HL-60/S4 (cell line): ENCODE data around the gene SLC35G2.
"Not testable (repeated sequence)": the region's sequence is repeated elsewhere in the genome, so short reads cannot be mapped to it uniquely, and the experiment has no call there.

Experiments used
- in situ Hi-C: fragments of 300-500 bp; cut with MboI; formaldehyde crosslinking; loops from 2 replicates; pipeline ENCODE4 v1.14.3; 2022; ENCODE audit warnings: low sequenced_read_pairs

SLC35G2 gene

DNA sequence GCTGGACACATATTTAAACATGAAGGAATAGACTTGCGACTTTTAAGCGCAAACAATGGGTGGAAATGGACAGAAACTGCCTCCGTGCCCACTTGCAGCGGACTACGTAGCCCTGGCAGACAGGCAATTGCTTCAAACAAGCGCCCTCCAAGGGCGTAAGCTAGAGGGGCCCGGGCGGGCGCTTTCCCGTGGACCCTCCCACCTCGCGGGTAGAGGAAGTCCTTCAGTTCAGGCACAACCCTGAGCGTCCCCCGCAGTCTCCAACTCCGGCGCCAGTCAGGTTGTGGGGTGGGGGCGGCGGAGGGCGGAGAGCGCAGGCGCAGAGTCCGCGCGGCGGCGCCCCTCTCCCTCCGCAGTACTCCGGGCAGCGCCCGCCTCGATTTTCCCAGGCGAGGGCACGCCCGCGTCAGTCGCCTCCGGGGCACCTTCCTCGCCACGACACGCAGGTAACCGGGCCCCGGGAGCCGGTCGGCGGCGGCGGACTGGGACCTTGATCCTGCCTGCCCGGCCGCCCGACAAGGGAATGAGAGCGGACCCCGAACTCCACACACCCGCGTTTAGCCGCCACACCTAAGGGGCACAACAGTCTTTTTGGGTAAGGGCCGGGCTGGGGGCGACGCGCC lies at the start of gene SLC35G2:
Gene SLC35G2 (plus strand): TSS at position 358 of the 623 bp plus-strand sequence. CDS start 35,335 bp downstream, outside the sequence.
- in situ Hi-C loops, result no loop called here

- in situ Hi-C loops, result no loop called here
Observed at GRCh38 chr3:136772709-136773108, 46.2 kb upstream of the SLC35G2 start.

DNA sequence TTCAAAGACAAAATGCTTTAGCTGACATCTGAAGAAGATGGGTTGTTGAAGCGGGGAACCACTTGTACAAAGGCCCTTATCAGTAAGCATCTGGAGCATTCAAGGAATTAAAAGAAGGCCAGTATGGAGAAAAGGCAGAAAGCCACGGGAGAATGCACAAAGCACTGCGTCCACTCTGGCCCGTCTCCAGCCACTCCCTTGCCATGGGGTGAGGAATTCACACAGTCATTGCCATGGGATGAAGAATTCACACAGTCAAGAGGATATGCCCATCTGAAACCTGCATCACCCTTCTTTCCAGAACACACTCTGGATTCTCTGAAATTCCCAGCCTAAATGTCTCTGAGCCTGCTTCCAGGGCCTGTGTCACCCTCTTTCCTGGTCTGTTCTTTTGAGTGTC lies 40.1 kb upstream of the SLC35G2 start:
- in situ Hi-C loops, result no loop called here

GRCh38 chr3:136780741-136781140 lies 38.2 kb upstream of the SLC35G2 start:
- in situ Hi-C loops, result no loop called here

- in situ Hi-C loops, result no loop called here
Observed at GRCh38 chr3:136783708-136784191, 35.2 kb upstream of the SLC35G2 start.

DNA sequence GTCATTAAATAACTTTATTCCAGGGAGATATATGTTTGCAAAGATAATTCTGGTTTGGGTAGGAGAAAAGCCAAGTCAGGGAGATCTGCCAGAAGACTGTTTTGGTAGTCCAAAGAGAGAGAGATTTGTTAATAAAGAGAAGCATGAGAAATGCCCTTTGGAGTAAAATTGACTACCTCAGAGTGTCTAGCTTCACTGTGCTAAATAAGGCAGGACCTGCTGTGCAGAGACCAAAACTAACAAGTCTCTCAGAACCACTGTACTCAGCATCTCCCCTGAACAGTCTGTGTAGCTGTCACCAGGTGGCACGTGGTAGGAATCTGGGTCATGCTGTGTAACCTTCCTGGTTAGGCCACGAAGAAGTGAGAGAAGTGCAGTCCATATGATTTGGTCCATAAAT lies 31.6 kb upstream of the SLC35G2 start:
- in situ Hi-C loops, result no loop called here

- in situ Hi-C loops, result no loop called here
Observed at GRCh38 chr3:136788154-136788553, 30.8 kb upstream of the SLC35G2 start.

DNA sequence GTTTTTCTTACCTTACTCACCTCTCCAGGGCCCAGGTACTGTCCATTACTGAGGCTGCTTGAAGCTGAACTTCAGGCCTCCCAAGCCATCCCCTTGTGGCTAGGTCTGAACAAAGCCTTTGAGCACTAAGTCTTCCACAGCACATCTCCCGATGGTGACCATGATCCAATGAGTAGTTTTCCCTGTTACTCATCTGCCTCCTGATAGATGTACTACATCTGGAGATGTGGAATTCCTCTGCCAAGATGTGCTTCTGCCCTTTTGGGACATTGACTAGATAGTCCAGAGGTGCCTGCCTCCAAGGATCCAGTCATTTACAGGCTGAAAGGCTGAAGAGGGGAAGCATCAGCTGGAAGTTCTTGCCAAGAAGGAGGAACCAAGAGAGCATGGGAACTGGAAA lies 28.9 kb upstream of the SLC35G2 start:
- in situ Hi-C loops, result no loop called here

- in situ Hi-C loops, result no loop called here
Observed at GRCh38 chr3:136790786-136791185, 28.1 kb upstream of the SLC35G2 start.

DNA sequence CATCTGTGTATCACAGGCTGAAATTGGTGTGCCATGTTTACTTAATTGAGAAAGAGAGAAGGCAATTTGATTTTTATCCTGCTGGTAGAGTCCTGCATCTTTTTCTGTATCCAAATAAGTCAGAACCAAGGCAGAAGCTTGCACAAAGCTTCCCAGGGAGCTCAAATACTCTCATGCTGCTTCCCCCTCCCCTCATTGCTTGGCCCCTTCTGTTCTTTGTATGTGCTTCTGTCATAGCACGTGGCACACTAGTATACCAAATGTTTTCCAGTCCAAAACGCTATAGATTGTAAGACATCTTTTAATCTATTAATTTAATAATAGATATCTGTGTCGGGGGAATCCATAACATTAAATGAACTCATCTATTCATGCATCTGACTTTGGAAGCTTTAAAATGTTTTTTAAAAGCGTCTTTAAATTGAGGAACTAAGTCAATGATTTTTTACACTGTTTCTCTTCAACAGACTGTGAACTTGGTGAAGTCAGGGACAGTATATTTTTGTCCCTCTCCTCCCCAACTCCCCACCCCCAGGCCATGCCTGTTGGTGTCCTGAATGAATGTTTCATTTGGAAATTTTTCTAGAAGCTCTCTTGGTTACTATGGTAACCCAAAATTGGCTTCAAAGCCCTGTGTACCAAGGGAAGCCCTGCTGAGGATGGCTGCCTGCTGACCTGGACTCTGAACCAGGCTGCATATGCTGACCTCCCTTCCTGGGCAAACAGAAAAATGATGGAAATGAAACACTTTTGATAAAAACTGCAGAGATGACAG lies 26.2 kb upstream of the SLC35G2 start:
- in situ Hi-C loops, result no loop called here

DNA sequence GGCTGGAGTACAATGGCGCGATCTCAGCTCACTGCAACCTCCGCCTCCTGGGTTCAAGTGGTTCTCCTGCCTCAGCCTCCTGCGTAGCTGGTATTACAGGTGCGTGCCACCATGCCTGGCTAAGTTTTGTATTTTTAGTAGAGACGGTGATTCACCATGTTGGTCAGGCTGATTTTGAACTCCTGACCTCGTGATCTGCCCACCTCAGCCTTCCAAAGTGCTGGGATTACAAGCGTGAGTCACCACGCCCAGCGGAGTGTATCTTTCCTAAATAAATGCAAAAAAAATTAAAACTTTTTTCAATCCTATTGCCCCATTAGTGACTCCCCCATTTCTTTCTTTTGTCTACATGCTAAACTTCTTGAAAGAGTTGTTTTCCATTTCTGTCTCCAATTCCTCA lies 17.8 kb upstream of the SLC35G2 start:
- in situ Hi-C loops, result not testable (repeated sequence)

DNA sequence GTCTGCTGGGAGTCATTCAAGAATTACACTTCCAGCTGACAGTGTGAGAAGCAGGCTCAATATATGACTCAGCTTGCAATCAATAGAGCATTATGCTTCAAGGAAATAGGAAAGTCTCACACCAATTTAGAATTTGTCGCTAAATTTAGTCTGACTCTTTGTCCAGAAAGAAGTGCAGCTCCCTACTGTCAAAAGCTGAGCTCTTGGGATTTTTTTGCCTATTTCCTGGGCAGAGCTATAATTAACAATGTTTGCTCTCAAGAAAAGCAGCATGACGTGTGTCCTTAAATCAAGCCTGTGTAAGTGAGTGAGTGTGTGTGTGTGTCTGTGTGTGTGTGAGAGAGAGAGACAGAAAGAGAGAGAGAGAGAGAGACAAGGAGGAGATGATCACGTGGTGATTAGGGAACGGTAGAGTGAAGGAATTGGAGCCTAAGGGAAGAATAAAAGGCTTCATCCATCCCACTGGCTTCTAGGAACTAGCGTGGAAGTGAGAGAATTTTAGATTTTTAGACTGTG lies 16.4 kb upstream of the SLC35G2 start:
- in situ Hi-C loops, result no loop called here

DNA sequence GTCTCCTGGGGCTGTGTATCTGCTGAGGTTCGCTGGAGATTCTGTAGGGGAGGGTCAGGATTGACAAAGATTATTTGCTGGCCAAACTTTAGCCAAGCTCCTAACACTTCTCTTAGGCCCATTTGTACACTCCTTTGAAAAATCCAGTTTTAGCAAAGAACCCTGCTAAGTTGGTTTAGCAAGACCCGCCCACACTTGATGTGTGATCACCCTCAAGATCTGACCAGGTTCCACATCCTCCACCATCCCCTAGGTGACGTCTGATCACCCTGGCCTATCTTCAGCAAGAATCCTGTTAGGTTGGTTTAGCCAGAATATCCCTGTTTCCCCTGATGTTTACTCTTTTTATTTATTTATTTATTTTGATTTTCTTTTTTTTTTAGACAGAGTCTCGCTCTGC lies 14.8 kb upstream of the SLC35G2 start:
- in situ Hi-C loops, result no loop called here

DNA sequence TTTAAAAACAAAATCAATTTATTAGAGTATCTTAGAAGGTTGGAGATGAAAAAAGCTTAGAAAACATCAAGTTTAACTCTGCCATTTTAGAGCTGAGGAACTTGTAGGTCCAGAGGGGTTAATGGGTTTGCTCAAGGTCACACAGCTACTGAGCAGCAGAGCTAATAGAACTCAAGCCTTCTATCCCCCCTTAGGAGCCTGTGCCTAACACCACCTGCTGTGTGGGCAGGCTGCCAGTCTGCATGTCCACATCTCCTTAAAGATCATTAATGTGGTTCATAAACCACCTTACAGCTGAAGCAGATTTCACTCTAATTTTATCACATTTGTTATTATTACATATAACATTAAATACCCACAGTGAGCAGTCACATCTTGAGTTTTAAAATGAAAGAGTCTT lies 14.1 kb upstream of the SLC35G2 start:
- in situ Hi-C loops, result no loop called here

GRCh38 chr3:136805795-136806194 lies 13.1 kb upstream of the SLC35G2 start:
- in situ Hi-C loops, result no loop called here

- in situ Hi-C loops, result no loop called here
Observed at GRCh38 chr3:136811701-136812100, 7.2 kb upstream of the SLC35G2 start.

- in situ Hi-C loops, result no loop called here
Observed at GRCh38 chr3:136817448-136817847, 1.5 kb upstream of the SLC35G2 start.

DNA sequence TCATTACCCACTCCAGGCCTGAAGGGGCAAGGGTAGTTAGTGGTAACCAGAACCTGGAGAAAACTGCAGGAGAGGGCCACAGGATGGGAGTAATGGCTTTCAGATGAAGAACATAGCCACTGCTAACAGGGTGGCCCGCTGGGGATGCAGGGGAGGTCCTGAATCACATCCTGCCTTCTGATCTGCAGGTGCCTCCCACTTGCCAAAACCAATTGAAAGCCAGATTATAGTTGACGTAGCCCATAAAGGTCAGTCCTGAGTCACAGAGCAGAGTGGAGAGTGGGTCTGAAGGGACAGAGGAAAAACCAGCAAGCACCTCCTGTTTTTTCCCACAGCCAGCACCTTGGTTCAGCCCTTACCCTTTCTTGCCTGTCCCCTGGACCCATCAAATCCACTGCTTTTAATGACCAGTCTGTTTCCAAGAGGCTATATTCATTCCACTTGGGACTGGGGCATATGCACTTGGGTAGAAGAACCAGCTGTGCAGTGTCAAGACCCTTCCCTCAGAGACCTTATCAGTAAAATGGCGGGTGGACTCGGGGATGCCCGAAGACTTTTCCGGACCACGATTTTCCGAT lies 646 bp upstream of the SLC35G2 start:
- in situ Hi-C loops, result no loop called here

GRCh38 chr3:136819392-136819730 lies 435 bp downstream of the SLC35G2 start:
- in situ Hi-C loops, result no loop called here

- in situ Hi-C loops, result no loop called here
Observed at GRCh38 chr3:136819731-136820679, 1.1 kb downstream of the SLC35G2 start.

GRCh38 chr3:136831461-136831860 lies 12.5 kb downstream of the SLC35G2 start:
- in situ Hi-C loops, result no loop called here
